ENCODE results near the gene SSRP1. TPM values are rescaled to one million over a fixed set of nuclear protein-coding genes. Genes with fewer than 3 reads are reported as not detected.

Gene SSRP1
- total and polyA plus RNA-seq, 9 of the 15 experiments (the other 6 are each of a cell fraction or from before 2014, with no cell fraction given) = 91.1 to 416 (median 245) TPM

GRCh38 chr11:57320719-57321387 is 14.8 kb downstream of the SSRP1 start (continued):
- TF ChIP-seq RBM25 (IDR thresholded peaks at IDR 0.05; ENCODE audit: low read depth, low read length, severe bottlenecking) (peak; percentile 8), NR1H2 (CRISPR knock-in tag; IDR thresholded peaks at IDR 0.05) (no peak), ZBTB17 (CRISPR knock-in tag; IDR thresholded peaks at IDR 0.05) (no peak), ZNF407 (IDR thresholded peaks at IDR 0.05; ENCODE audit: low read depth) (no peak), BCOR (IDR thresholded peaks at IDR 0.05) (peak; percentile 75), ZNF436 (CRISPR knock-in tag; IDR thresholded peaks at IDR 0.05) (peak; percentile 56; the same call in 1 of the 2 replicates), MAFG (tag; conservative IDR thresholded peaks at IDR 0.05) (no peak), ZFP36 (IDR thresholded peaks at IDR 0.05; ENCODE audit: low read depth, low read length, partially characterized antibody) (peak; percentile 98), CBFA2T3 (IDR thresholded peaks at IDR 0.05) (peak; percentile 38; the same call in 1 of the 2 replicates), ZBED1 (IDR thresholded peaks at IDR 0.05) (no peak), STAT5B (CRISPR knock-in tag; IDR thresholded peaks at IDR 0.05) (no peak), L3MBTL2 (IDR thresholded peaks at IDR 0.05) (no peak), SMARCA5 (IDR thresholded peaks at IDR 0.05) (peak; percentile 43; the same call in 1 of the 2 replicates), CAMTA2 (CRISPR knock-in tag; conservative IDR thresholded peaks at IDR 0.05) (no peak), TEAD2 (tag; IDR thresholded peaks at IDR 0.05) (no peak), WHSC1 (IDR thresholded peaks at IDR 0.05; ENCODE audit: low read length) (no peak), POLR2G (IDR thresholded peaks at IDR 0.05; ENCODE audit: low read depth, low read length) (no peak)
- TF ChIP-seq, protein P1, sequence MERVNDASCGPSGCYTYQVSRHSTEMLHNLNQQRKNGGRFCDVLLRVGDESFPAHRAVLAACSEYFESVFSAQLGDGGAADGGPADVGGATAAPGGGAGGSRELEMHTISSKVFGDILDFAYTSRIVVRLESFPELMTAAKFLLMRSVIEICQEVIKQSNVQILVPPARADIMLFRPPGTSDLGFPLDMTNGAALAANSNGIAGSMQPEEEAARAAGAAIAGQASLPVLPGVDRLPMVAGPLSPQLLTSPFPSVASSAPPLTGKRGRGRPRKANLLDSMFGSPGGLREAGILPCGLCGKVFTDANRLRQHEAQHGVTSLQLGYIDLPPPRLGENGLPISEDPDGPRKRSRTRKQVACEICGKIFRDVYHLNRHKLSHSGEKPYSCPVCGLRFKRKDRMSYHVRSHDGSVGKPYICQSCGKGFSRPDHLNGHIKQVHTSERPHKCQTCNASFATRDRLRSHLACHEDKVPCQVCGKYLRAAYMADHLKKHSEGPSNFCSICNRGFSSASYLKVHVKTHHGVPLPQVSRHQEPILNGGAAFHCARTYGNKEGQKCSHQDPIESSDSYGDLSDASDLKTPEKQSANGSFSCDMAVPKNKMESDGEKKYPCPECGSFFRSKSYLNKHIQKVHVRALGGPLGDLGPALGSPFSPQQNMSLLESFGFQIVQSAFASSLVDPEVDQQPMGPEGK (CRISPR knock-in tag; IDR thresholded peaks at IDR 0.05; ENCODE audit: borderline replicate concordance) = no peak
- TF ChIP-seq, protein P2, sequence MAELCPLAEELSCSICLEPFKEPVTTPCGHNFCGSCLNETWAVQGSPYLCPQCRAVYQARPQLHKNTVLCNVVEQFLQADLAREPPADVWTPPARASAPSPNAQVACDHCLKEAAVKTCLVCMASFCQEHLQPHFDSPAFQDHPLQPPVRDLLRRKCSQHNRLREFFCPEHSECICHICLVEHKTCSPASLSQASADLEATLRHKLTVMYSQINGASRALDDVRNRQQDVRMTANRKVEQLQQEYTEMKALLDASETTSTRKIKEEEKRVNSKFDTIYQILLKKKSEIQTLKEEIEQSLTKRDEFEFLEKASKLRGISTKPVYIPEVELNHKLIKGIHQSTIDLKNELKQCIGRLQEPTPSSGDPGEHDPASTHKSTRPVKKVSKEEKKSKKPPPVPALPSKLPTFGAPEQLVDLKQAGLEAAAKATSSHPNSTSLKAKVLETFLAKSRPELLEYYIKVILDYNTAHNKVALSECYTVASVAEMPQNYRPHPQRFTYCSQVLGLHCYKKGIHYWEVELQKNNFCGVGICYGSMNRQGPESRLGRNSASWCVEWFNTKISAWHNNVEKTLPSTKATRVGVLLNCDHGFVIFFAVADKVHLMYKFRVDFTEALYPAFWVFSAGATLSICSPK (IDR thresholded peaks at IDR 0.05; ENCODE audit: borderline replicate concordance) = no peak

Measured in K562 (cell line).